GM18909 (cell line): ENCODE data around the gene TTPAL.
A peak's percentile ranks its signal among the peaks of the same experiment; 100 is the strongest.

Experiments
- ATAC-seq: cut with Tn5 transposase; IDR thresholded peaks from one replicate; pipeline ENCODE4 v1.9.1; 2021; ENCODE audit warnings: mild to moderate bottlenecking; ENCODE audit not compliant: unreplicated experiment, poor library complexity

The TTPAL gene

GRCh38 chr20:44475694-44476560 is at the start of gene TTPAL:
TTPAL (plus strand) TSS chr20:44475874; CDS start chr20:44480000, 4,126 bp downstream.
- peak; percentile 91 for ATAC-seq

- no peak for ATAC-seq
Measured at GRCh38 chr20:44425923-44426322, 49.8 kb upstream of the TTPAL start.

GRCh38 chr20:44426879-44427790 is 48.5 kb upstream of the TTPAL start:
- ATAC-seq = no peak

GRCh38 chr20:44427804-44428173 is 47.9 kb upstream of the TTPAL start:
- ATAC-seq = no peak

- no peak for ATAC-seq
Measured at GRCh38 chr20:44428174-44429016, 47.3 kb upstream of the TTPAL start.

GRCh38 chr20:44429017-44429339 is 46.7 kb upstream of the TTPAL start:
- no peak for ATAC-seq

GRCh38 chr20:44429419-44430269 is 46.0 kb upstream of the TTPAL start:
- no peak for ATAC-seq

- ATAC-seq = no peak
Measured at GRCh38 chr20:44430270-44431065, 45.2 kb upstream of the TTPAL start.

GRCh38 chr20:44431118-44431501 is 44.6 kb upstream of the TTPAL start:
- no peak for ATAC-seq

GRCh38 chr20:44431502-44432234 is 44.0 kb upstream of the TTPAL start:
- no peak for ATAC-seq

- no peak for ATAC-seq
Measured at GRCh38 chr20:44432618-44433577, 42.8 kb upstream of the TTPAL start.

GRCh38 chr20:44433751-44434538 is 41.7 kb upstream of the TTPAL start:
- ATAC-seq = no peak

- no peak for ATAC-seq
Measured at GRCh38 chr20:44435630-44436335, 39.9 kb upstream of the TTPAL start.

- ATAC-seq = no peak
Measured at GRCh38 chr20:44436393-44436792, 39.3 kb upstream of the TTPAL start.

GRCh38 chr20:44437497-44437896 is 38.2 kb upstream of the TTPAL start:
- ATAC-seq = no peak

- ATAC-seq = no peak
Measured at GRCh38 chr20:44438782-44439181, 36.9 kb upstream of the TTPAL start.
